Body of pancreas (tissue), 4 donors: ENCODE results near the gene RSRC1.

Experiments used
- POLR2A ChIP-seq, 3 donors: fragments of 450-650 bp; IDR thresholded peaks; one replicate each; pipeline ENCODE4 v1.6.1; 2016; ENCODE audit warnings: antibody characterized with exemption in 3 of 3, mild to moderate bottlenecking in 2 of 3
- TF ChIP-seq, protein P1 (sequence below), 7 experiments: fragments of 450-650 bp in 4 of 7; fragments of 200-600 bp in 3 of 7; sonication (generic) in 3 of 7; IDR thresholded peaks; one replicate each; pipeline ENCODE4 v1.5.1; 2016 to 2019; ENCODE audit warnings: antibody characterized with exemption in 7 of 7

- TF ChIP-seq, protein P1, sequence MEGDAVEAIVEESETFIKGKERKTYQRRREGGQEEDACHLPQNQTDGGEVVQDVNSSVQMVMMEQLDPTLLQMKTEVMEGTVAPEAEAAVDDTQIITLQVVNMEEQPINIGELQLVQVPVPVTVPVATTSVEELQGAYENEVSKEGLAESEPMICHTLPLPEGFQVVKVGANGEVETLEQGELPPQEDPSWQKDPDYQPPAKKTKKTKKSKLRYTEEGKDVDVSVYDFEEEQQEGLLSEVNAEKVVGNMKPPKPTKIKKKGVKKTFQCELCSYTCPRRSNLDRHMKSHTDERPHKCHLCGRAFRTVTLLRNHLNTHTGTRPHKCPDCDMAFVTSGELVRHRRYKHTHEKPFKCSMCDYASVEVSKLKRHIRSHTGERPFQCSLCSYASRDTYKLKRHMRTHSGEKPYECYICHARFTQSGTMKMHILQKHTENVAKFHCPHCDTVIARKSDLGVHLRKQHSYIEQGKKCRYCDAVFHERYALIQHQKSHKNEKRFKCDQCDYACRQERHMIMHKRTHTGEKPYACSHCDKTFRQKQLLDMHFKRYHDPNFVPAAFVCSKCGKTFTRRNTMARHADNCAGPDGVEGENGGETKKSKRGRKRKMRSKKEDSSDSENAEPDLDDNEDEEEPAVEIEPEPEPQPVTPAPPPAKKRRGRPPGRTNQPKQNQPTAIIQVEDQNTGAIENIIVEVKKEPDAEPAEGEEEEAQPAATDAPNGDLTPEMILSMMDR (IDR thresholded peaks at IDR 0.05) = no peak
- no peak for TF ChIP-seq POLR2A (IDR thresholded peaks at IDR 0.05)
Observed at GRCh38 chr3:158333736-158334135, 223.8 kb downstream of the RSRC1 start.
